Retina (tissue), 1 donor: ENCODE results near the gene RABAC1.

Experiments used
- DNase-seq: peaks from one replicate; pipeline ENCODE4 v3.0.0-alpha.2; 2016

The RABAC1 gene

GRCh38 chr19:41988947-41989346, 29.8 kb upstream of the RABAC1 start:
- DNase-seq, result no peak

- DNase-seq, result no peak
These were observed 28.2 kb upstream of the RABAC1 start for GRCh38 chr19:41987141-41987860.

- DNase-seq, result no peak
These were observed 25.8 kb upstream of the RABAC1 start for GRCh38 chr19:41984961-41985360.

GRCh38 chr19:41981724-41982123, 22.6 kb upstream of the RABAC1 start:
- DNase-seq, result no peak

- DNase-seq, result no peak
These were observed 19.3 kb upstream of the RABAC1 start for GRCh38 chr19:41978470-41978869.

GRCh38 chr19:41977916-41978315, 18.8 kb upstream of the RABAC1 start:
- no peak for DNase-seq

- no peak for DNase-seq
These were observed 15.5 kb upstream of the RABAC1 start for GRCh38 chr19:41974652-41975051.

- no peak for DNase-seq
These were observed 12.2 kb upstream of the RABAC1 start for GRCh38 chr19:41971363-41971762.

- no peak for DNase-seq
These were observed 10.8 kb upstream of the RABAC1 start for GRCh38 chr19:41969772-41970458.

GRCh38 chr19:41968751-41969595, 9.9 kb upstream of the RABAC1 start:
- DNase-seq, result no peak

GRCh38 chr19:41967054-41967783, 8.1 kb upstream of the RABAC1 start:
- no peak for DNase-seq

- DNase-seq, result no peak
These were observed 6.0 kb upstream of the RABAC1 start for GRCh38 chr19:41965106-41965505.

GRCh38 chr19:41960973-41961372, 1.9 kb upstream of the RABAC1 start:
- no peak for DNase-seq

GRCh38 chr19:41958367-41959055, 610 bp downstream of the RABAC1 start:
- DNase-seq, result peak; percentile 79

- DNase-seq, result peak; percentile 79
These were observed 1.2 kb downstream of the RABAC1 start for GRCh38 chr19:41957838-41958366.

- DNase-seq, result no peak
These were observed 1.8 kb downstream of the RABAC1 start for GRCh38 chr19:41957161-41957837.

- DNase-seq, result no peak
These were observed 2.5 kb downstream of the RABAC1 start for GRCh38 chr19:41956621-41957020.

- no peak for DNase-seq
These were observed 3.6 kb downstream of the RABAC1 start for GRCh38 chr19:41955521-41955920.

GRCh38 chr19:41951686-41952172, 7.4 kb downstream of the RABAC1 start:
- DNase-seq, result peak; percentile 86

GRCh38 chr19:41947091-41947490, 12.0 kb downstream of the RABAC1 start:
- DNase-seq, result no peak

- no peak for DNase-seq
These were observed 13.9 kb downstream of the RABAC1 start for GRCh38 chr19:41945135-41945766.
